ENCODE results near the gene SHLD1. TPM values are rescaled to one million over a fixed set of nuclear protein-coding genes. Genes with fewer than 3 reads are reported as not detected.

SHLD1 gene
- total and polyA plus RNA-seq, 2 donors = 11.2 to 16.4 TPM

DNA sequence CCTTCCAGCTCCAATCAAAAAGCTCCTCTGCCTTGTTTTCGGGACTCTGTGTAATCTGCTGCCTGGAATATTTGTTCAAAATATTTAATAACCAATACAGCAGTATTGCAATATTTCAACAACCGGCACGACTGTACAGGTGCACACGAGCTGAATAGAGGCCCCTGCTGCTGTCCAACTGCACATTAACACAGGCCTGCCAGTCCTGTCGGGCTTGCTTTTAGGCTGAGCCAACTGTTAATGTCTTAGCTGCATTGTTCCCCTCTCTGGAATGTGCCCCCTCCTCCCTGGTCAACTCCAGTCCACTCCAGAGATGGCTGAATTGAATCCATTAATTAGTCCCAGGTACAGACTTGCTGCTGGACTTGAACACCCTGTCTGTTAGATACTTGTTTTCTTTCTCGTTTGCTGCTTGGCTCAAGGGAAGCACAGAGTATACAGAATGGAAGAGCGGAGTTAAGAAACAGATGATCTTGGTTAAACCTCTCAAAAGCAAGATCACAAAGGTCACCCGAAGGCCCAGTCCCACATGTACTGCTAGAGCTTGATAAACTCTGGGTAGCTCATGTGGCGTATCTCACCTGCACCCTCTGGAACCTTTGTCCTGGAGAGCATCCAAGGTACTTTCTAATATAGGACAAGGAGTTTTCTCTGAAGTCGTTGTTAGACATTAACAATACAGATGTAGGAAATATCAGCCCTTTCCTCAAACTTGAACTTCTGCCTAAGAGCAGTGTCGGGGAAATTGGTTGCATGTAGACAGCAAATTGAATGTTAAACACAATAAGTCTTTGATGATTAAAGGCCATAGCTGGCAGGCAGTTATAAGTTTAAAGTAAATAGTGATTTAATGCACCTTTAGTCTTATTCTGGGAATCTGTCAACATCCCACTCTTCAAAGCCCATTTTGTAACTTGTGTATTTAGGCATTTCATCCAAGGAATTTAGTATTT is 31.9 kb downstream of the SHLD1 start:
- 89% methylated on average over 11 of the region's 11 CpGs for WGBS
- Histone ChIP-seq H3K27ac (ENCODE audit: low read depth in 1 of 2, low read length in 1 of 2) (no peak overlapping the region), H3K36me3 (ENCODE audit: control insufficient read depth in 2 of 2, insufficient read depth in 2 of 2, low read length in 1 of 2) (peaks cover 29 to 45% of the 10 kb centered on the region in 2 donors), H3K27me3 (ENCODE audit: control insufficient read depth in 2 of 2, insufficient read depth in 1 of 2, low read length in 1 of 2) (no peaks in the 10 kb centered on the region), H3K4me3 (ENCODE audit: low read length in 2 of 2) (no peak overlapping the region), H3K9me3 (ENCODE audit: control insufficient read depth in 2 of 2, insufficient read depth in 1 of 2, low read length in 1 of 2) (no peaks in the 10 kb centered on the region), H3K4me1 (ENCODE audit: control insufficient read depth in 2 of 2, insufficient read depth in 2 of 2, low read length in 2 of 2) (no peaks in the 10 kb centered on the region)
- no peak for DNase-seq (ENCODE audit: low read depth in 6 of 9, low spot score in 9 of 9)

DNA sequence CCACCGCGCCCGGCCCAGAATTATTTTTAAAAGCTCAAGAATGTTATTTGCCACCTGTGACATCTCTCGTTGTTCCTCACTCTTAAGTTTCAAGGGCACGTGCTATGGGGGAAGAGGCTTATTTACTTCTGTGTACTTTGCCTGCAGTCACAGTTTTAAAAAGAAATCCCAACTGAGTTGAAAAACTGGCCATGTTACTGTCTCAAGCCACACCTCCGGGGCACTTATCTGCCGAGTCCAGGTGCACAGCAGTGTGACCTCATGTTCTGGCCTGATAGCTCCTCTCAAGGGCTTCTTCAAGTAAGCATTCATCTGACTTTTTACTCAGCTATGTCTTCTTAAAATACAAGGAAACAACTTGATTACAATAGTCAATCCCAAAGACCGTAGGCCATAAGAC is 34.5 kb downstream of the SHLD1 start:
- Histone ChIP-seq H3K27ac (ENCODE audit: low read depth in 1 of 2, low read length in 1 of 2) (no peak overlapping the region), H3K27me3 (ENCODE audit: control insufficient read depth in 2 of 2, insufficient read depth in 1 of 2, low read length in 1 of 2) (no peaks in the 10 kb centered on the region), H3K36me3 (ENCODE audit: control insufficient read depth in 2 of 2, insufficient read depth in 2 of 2, low read length in 1 of 2) (peaks cover 15 to 31% of the 10 kb centered on the region in 2 donors), H3K4me3 (ENCODE audit: low read length in 2 of 2) (no peak overlapping the region), H3K4me1 (ENCODE audit: control insufficient read depth in 2 of 2, insufficient read depth in 2 of 2, low read length in 2 of 2) (peaks cover 0 to 3% of the 10 kb centered on the region in 2 donors), H3K9me3 (ENCODE audit: control insufficient read depth in 2 of 2, insufficient read depth in 1 of 2, low read length in 1 of 2) (no peaks in the 10 kb centered on the region)
- DNase-seq (ENCODE audit: low read depth in 6 of 9, low spot score in 9 of 9) = no peak
- 97% methylated on average over 8 of the region's 8 CpGs for WGBS

DNA sequence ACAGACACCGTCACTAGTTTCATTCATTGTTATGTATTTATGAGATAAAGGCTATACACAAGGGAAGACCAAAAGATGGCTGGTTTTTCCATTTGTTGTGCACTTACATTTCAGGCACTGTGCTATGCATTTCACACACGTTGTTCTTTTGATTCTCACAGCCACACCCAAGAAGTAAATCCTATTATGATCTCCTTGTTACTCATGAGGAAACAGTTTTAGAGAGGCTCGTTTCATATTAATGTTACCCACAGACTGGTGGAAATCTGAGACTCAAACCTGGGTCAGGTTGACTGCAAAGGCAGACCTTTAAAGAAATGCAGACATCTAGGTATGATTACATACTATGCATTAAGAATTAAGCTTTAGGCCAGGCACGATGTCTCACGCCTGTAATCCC is 34.9 kb downstream of the SHLD1 start:
- no peak overlapping the region for H3K27ac ChIP-seq (ENCODE audit: low read depth in 1 of 2, low read length in 1 of 2)
- no peaks in the 10 kb centered on the region for H3K9me3 ChIP-seq (ENCODE audit: control insufficient read depth in 2 of 2, insufficient read depth in 1 of 2, low read length in 1 of 2)
- no peak overlapping the region for H3K4me3 ChIP-seq (ENCODE audit: low read length in 2 of 2)
- DNase-seq (ENCODE audit: low read depth in 6 of 9, low spot score in 9 of 9) = no peak
- H3K4me1 ChIP-seq (ENCODE audit: control insufficient read depth in 2 of 2, insufficient read depth in 2 of 2, low read length in 2 of 2) = peaks cover 0 to 7% of the 10 kb centered on the region in 2 donors
- H3K36me3 ChIP-seq (ENCODE audit: control insufficient read depth in 2 of 2, insufficient read depth in 2 of 2, low read length in 1 of 2) = peaks cover 15 to 30% of the 10 kb centered on the region in 2 donors
- no peaks in the 10 kb centered on the region for H3K27me3 ChIP-seq (ENCODE audit: control insufficient read depth in 2 of 2, insufficient read depth in 1 of 2, low read length in 1 of 2)
- whole genome bisulfite sequencing = 95% methylated on average over 5 of the region's 5 CpGs

DNA sequence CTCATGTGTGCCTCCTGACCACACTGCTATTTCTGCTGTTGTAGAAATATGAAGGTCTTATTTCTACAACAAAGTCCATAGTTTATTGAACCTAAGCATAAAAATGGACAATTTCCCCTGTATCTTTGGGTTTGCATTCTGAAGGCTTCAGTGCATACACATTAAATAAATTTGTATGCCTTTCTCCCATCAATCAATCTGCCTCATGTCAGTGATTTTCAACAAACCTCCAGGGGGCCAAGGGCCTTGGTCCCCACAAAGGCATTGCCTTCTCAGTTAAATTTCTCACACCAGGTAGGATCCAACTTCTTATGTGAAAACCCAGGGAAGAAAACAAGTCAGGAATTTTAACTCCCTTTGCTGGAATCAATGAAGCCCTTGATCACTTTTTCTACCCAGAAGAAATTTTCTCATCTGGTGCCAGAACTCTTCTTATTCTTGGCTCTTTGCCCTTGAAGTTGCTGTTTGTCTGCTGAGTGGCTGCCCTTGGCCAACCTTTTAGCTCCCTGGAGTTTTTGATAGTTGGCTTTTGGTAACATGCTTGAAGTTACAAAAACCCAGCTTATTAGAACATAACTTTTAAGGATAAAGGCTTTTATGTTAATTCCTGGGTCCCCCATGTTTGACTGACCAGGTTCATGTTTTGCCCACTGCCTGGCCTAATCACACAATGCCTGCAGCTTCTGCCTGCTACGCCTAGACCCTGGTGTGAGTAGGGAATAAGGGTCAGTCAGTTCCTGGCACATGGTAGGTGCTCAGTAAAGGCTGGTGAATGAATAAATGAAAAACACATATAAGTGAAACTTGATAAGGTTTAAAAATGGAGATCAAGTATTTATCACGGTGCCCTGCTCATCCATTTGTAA is 37.0 kb downstream of the SHLD1 start:
- H3K4me3 ChIP-seq (ENCODE audit: low read length in 2 of 2) = no peak overlapping the region
- H3K27me3 ChIP-seq (ENCODE audit: control insufficient read depth in 2 of 2, insufficient read depth in 1 of 2, low read length in 1 of 2) = no peaks in the 10 kb centered on the region
- WGBS = 95% methylated on average over 2 of the region's 2 CpGs
- peaks cover 12 to 14% of the 10 kb centered on the region in 2 donors for H3K36me3 ChIP-seq (ENCODE audit: control insufficient read depth in 2 of 2, insufficient read depth in 2 of 2, low read length in 1 of 2)
- peaks cover 0 to 11% of the 10 kb centered on the region in 2 donors for H3K4me1 ChIP-seq (ENCODE audit: control insufficient read depth in 2 of 2, insufficient read depth in 2 of 2, low read length in 2 of 2)
- no peaks in the 10 kb centered on the region for H3K9me3 ChIP-seq (ENCODE audit: control insufficient read depth in 2 of 2, insufficient read depth in 1 of 2, low read length in 1 of 2)
- H3K27ac ChIP-seq (ENCODE audit: low read depth in 1 of 2, low read length in 1 of 2) = no peak overlapping the region
- DNase-seq (ENCODE audit: low read depth in 6 of 9, low spot score in 9 of 9) = no peak

DNA sequence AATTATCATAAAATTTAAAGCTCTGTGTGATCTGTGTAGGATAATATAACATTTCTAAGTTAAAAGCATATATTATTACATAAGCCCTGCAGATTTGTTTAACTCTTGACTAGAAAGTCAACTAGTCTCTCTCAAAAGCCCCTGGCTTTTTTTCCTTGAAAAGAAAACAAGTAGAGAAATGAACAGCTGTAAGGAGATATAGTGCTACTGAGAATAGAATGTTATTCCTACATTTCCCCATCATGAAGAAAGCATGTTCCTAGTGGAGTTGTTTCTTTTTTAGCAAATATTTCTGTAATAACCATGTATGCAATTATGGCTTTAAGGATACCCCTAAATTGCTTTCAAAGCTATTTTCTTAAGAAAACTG is 37.6 kb downstream of the SHLD1 start:
- peaks cover 0 to 11% of the 10 kb centered on the region in 2 donors for H3K4me1 ChIP-seq (ENCODE audit: control insufficient read depth in 2 of 2, insufficient read depth in 2 of 2, low read length in 2 of 2)
- H3K9me3 ChIP-seq (ENCODE audit: control insufficient read depth in 2 of 2, insufficient read depth in 1 of 2, low read length in 1 of 2) = no peaks in the 10 kb centered on the region
- H3K27me3 ChIP-seq (ENCODE audit: control insufficient read depth in 2 of 2, insufficient read depth in 1 of 2, low read length in 1 of 2) = no peaks in the 10 kb centered on the region
- peaks cover 12 to 14% of the 10 kb centered on the region in 2 donors for H3K36me3 ChIP-seq (ENCODE audit: control insufficient read depth in 2 of 2, insufficient read depth in 2 of 2, low read length in 1 of 2)
- no peak overlapping the region for H3K4me3 ChIP-seq (ENCODE audit: low read length in 2 of 2)
- H3K27ac ChIP-seq (ENCODE audit: low read depth in 1 of 2, low read length in 1 of 2) = no peak overlapping the region
- no peak for DNase-seq (ENCODE audit: low read depth in 6 of 9, low spot score in 9 of 9)

DNA sequence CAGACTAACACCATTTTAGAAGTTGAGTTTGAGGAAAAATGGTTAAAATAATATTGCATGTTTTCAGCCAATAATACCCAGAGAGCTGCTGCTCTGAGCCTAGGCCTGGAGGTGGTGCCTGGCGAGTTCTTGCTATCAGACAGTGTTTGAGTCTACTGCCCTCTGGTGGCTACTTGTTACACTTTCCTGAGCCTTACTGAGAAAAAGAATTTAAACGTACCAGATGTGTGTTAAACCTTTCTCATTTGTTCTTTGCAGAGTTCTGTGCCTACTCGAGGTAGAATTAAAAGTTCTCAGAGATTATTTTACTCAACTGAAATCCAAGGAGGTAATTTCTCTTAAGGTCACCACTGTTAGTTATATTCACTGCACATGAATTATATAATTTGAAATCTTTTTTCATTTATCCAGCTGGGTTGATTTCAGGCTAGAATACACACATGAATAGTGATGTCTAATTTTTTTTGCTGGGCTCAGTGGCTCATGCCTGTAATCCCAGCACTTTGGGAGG is 38.2 kb downstream of the SHLD1 start:
- Histone ChIP-seq H3K27ac (ENCODE audit: low read depth in 1 of 2, low read length in 1 of 2) (peak overlapping the region in 1 of 2 donors; percentile 37), H3K4me3 (ENCODE audit: low read length in 2 of 2) (no peak overlapping the region), H3K36me3 (ENCODE audit: control insufficient read depth in 2 of 2, insufficient read depth in 2 of 2, low read length in 1 of 2) (peaks cover 9 to 10% of the 10 kb centered on the region in 2 donors), H3K9me3 (ENCODE audit: control insufficient read depth in 2 of 2, insufficient read depth in 1 of 2, low read length in 1 of 2) (no peaks in the 10 kb centered on the region), H3K4me1 (ENCODE audit: control insufficient read depth in 2 of 2, insufficient read depth in 2 of 2, low read length in 2 of 2) (peaks cover 0 to 11% of the 10 kb centered on the region in 2 donors), H3K27me3 (ENCODE audit: control insufficient read depth in 2 of 2, insufficient read depth in 1 of 2, low read length in 1 of 2) (no peaks in the 10 kb centered on the region)
- DNase-seq (ENCODE audit: low read depth in 6 of 9, low spot score in 9 of 9) = peak; percentile 60 to 94 (median 87)
- WGBS = 11% methylated on average over 3 of the region's 3 CpGs

DNA sequence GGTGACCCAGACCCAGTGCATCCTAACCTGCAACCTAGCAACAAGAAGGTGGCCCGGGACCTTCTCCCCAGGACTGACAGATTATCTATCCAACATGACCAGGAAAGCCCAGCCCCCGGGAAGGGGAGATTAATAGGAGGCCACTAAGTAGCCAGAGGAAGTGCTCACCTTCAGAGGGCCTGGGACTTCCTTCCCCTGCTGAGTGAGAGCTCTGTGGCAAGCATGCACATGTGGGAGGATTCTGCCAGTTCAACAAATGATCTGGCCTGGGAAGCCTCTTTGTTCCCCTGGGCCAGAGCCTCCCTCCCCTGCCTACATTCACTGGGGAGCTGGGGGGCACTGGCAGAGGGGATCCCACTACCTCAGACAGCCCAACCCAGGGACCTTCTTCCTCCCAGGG is 39.6 kb downstream of the SHLD1 start:
- Histone ChIP-seq H3K9me3 (ENCODE audit: control insufficient read depth in 2 of 2, insufficient read depth in 1 of 2, low read length in 1 of 2) (no peaks in the 10 kb centered on the region), H3K27ac (ENCODE audit: low read depth in 1 of 2, low read length in 1 of 2) (peak overlapping the region in 1 of 2 donors; percentile 71), H3K4me3 (ENCODE audit: low read length in 2 of 2) (no peak overlapping the region), H3K4me1 (ENCODE audit: control insufficient read depth in 2 of 2, insufficient read depth in 2 of 2, low read length in 2 of 2) (peaks cover 0 to 11% of the 10 kb centered on the region in 2 donors), H3K36me3 (ENCODE audit: control insufficient read depth in 2 of 2, insufficient read depth in 2 of 2, low read length in 1 of 2) (peaks cover 7% of the 10 kb centered on the region in 2 donors), H3K27me3 (ENCODE audit: control insufficient read depth in 2 of 2, insufficient read depth in 1 of 2, low read length in 1 of 2) (no peaks in the 10 kb centered on the region)
- 92% methylated on average over 2 of the region's 2 CpGs for WGBS
- no peak for DNase-seq (ENCODE audit: low read depth in 6 of 9, low spot score in 9 of 9)

DNA sequence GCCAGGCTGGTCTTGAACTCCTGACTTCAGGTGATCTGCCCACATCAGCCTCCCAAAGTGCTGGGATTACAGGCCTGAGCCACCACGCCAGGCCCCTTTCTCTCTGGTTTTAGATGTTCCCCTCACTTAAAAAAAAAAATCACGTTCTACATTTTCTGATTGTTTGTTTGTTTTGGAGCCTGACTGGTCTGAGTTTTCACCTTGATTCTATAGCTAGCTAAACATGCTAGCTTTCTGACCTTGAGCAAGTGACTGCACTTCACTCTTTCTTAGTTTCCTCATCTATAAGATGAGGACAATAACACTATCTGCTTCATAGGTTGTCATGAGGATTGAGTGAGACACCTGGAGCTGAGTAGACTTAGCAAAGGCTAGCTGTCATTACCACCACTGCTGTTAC is 43.7 kb downstream of the SHLD1 start:
- over 99% methylated on average over 2 of the region's 2 CpGs for WGBS
- Histone ChIP-seq H3K36me3 (ENCODE audit: control insufficient read depth in 2 of 2, insufficient read depth in 2 of 2, low read length in 1 of 2) (peaks cover 0 to 3% of the 10 kb centered on the region in 2 donors), H3K4me1 (ENCODE audit: control insufficient read depth in 2 of 2, insufficient read depth in 2 of 2, low read length in 2 of 2) (peaks cover 0 to 11% of the 10 kb centered on the region in 2 donors), H3K9me3 (ENCODE audit: control insufficient read depth in 2 of 2, insufficient read depth in 1 of 2, low read length in 1 of 2) (no peaks in the 10 kb centered on the region), H3K27ac (ENCODE audit: low read depth in 1 of 2, low read length in 1 of 2) (no peak overlapping the region), H3K27me3 (ENCODE audit: control insufficient read depth in 2 of 2, insufficient read depth in 1 of 2, low read length in 1 of 2) (no peaks in the 10 kb centered on the region), H3K4me3 (ENCODE audit: low read length in 2 of 2) (no peak overlapping the region)
- DNase-seq (ENCODE audit: low read depth in 6 of 9, low spot score in 9 of 9) = no peak
